ENCODE measurements around the gene GPHA2. TPM values are rescaled to one million over a fixed set of nuclear protein-coding genes. Genes with fewer than 3 reads are reported as not detected.
A peak's percentile ranks its signal among the peaks of the same experiment; 100 is the strongest.

GPHA2 gene
- total RNA-seq, 1 experiment from 2014 or later = not detected

DNA sequence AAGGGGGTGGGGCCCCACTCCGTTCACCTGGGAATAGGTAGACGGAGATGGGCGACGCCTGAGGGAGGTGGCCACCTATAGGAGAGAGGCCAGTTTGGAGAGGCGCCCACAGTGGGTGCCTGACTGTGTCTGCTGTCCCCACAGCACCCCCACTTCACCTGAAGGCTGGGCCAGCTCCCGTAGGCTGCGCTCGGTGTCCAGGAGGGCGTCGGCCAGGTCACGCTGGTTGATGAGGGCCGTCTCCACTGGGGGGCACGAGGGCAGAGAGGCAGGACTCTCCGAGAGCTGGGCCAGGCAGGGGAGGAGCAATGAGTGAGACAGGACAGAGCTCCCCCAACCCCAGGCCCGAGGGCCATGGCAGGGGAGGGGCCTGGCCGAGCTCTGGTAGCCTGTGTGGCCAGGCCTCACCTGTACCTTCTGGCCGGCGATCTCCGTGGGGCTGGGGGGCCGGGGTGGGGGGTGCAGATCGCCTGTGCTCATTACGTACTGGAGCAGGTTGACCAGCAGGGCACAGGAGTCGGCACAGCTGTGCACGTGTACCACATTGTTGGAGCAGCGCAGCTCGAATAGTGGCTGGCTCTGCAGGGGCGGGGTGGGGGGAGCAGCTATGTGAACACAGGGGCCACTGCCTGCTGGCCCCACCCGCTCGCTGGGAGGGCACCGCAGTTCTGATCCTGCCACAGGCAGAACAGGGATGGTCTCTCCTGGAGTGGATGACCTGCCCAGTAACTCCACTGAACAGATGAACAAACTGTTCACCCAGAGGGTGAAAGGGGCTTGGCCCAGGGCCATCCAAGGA is 33.4 kb downstream of the GPHA2 start:
- no peaks in the 10 kb centered on the region for H3K9me3 ChIP-seq
- peaks cover 6% of the 10 kb centered on the region for H3K36me3 ChIP-seq
- no peaks in the 10 kb centered on the region for H3K27me3 ChIP-seq
- DNase-seq = no peak
- H3K4me3 ChIP-seq = no peak overlapping the region

DNA sequence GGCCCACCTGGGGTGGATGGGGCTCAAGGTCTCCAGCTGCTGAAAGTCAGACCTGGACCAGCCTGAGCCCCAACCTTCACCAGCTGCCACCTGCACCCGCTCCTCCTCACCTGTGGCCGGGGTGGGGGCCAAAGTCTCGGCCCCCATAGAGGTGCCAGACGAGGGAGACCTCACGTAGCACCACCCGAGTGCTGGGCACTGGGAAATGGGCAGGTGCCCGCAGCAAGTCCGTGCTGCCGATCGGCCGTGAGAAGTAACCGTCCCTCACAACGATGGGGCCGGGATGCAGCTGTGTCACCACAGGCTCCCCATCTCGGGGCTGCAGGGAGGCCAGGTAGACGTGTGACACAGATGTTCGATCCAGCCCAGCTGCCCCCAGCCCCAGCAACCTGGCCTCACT is 34.9 kb downstream of the GPHA2 start:
- Histone ChIP-seq H3K4me3 (no peak overlapping the region), H3K27me3 (no peaks in the 10 kb centered on the region), H3K9me3 (no peaks in the 10 kb centered on the region), H3K36me3 (peaks cover 6% of the 10 kb centered on the region)
- DNase-seq = no peak

DNA sequence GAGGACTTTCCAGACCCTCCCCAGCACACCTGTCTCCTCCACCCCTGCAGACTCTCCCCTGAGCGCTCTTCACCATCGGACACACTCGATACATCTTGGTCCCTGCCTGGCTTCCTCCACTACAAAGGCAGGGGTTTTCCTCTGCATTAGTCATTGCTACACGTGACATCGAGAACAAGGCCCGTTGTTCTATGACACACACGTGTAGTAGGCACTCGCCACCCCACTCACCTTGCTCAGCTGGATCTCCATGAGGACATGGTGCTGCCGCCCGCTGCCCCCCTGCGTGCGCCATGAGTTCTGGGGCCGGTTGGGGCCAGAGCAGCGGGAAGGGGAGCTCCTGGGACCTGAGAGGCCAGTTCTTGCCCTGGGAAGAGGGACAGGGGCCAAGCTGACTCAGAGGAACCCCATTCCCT is 35.4 kb downstream of the GPHA2 start:
- Histone ChIP-seq H3K9me3 (no peaks in the 10 kb centered on the region), H3K4me3 (no peak overlapping the region), H3K27me3 (no peaks in the 10 kb centered on the region), H3K36me3 (peaks cover 6% of the 10 kb centered on the region)
- DNase-seq = no peak

DNA sequence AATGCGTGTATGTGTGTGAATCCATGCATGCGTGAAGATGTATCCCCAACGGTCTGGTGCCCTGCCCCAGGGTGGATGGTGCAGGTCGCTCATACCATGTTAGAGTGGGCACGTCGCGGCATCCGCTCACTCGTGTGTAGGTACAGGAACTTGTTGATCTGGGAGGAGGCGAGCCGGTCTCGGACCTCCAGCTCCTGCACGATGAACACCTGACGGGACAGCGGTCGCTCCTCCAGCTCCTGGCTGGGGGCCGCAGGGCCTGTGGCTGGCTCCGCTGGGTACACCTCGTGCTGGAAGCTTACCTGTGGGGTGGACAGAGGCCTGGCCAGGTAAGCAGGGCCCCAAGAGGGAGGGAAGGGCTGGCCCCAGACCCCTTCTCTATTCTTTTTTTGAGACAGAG is 37.2 kb downstream of the GPHA2 start:
- H3K27me3 ChIP-seq = no peaks in the 10 kb centered on the region
- DNase-seq = no peak
- H3K9me3 ChIP-seq = no peaks in the 10 kb centered on the region
- no peak overlapping the region for H3K4me3 ChIP-seq
- peaks cover 6% of the 10 kb centered on the region for H3K36me3 ChIP-seq

DNA sequence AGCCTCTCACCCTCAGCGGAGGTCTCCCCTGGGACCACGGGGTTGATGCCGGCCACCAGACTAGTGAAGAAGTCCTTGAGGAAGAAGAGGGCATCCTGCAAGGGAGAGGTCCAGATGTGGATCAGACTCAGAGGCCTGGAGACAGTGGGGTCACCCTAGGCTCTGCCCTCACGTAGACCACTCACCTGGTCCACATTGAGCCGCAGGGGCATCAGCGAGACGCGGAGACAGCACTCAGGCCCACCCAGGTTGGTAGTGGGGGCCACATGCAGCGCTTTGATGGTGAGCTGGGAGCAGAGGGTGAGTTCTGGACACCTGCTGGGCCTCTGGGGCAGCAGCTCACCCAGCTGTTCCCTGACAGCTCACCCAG is 37.6 kb downstream of the GPHA2 start:
- no peak for DNase-seq
- no peaks in the 10 kb centered on the region for H3K27me3 ChIP-seq
- no peak overlapping the region for H3K4me3 ChIP-seq
- no peaks in the 10 kb centered on the region for H3K9me3 ChIP-seq
- H3K36me3 ChIP-seq = peaks cover 6% of the 10 kb centered on the region

DNA sequence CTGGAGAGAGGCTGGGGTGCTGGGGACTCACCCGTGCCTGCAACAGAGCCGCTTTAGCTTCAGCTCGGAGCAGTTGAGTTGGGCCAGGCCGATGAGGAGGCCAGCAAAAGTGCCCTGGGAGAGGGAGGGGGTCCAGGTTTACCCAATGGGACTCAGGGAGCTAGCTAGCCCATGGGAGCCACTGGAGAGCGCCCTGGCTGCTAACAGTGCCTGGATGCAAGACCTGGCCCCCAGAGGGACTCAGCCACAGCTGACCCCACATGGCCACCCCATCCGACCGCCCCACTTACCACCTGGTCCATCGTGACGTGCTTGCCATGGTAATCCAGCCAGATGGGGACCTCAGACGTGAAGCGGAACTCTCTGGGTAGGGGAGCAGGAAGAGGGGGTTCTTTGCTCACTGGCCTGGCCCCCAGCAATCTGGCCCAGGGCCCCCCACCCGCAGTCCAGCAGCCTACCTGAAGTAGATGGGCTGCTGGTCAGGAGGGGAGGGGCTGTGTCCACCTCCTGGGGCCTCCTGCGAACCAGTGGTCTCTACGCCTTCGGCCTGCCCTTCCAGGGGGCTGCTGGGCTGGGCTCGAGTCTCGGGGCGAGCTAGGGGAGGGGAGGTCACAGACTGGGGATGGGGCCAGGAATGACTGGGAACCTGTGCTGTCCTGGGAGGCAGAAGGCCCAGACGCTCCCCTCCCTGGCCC is 38.2 kb downstream of the GPHA2 start:
- DNase-seq = no peak
- peaks cover 6% of the 10 kb centered on the region for H3K36me3 ChIP-seq
- no peaks in the 10 kb centered on the region for H3K27me3 ChIP-seq
- no peak overlapping the region for H3K4me3 ChIP-seq
- H3K9me3 ChIP-seq = no peaks in the 10 kb centered on the region

DNA sequence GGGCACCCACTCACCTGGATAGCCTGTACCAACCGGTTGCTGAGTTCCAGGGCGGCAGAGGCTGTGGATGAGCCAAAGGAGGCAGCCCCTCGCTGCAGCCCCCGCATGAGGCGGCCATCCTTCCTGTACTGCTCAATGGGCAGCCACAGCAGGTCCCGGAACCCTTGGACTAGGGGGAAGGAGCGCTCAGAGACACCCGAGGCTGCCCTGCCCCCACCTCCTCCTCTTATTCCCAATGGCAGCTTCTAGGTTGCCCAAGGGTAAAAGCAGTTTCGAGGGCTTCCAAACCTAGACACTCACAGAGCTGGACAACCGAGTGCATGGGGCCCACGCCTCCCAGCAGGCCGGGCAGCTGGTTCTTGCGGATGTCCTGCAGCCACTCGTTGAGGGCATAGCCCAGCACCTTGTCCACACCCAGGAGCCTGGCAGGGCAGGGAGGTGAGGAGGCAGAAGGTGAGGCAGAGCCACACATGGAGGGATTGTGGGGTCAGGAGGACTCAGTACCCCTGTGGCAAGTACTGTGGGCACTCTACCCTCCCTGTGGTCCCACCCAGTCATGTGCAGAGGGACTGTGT is 39.2 kb downstream of the GPHA2 start:
- Histone ChIP-seq H3K27me3 (no peaks in the 10 kb centered on the region), H3K9me3 (no peaks in the 10 kb centered on the region), H3K4me3 (no peak overlapping the region), H3K36me3 (peaks cover 3% of the 10 kb centered on the region; the same call in 1 of the 2 replicates)
- no peak for DNase-seq

DNA sequence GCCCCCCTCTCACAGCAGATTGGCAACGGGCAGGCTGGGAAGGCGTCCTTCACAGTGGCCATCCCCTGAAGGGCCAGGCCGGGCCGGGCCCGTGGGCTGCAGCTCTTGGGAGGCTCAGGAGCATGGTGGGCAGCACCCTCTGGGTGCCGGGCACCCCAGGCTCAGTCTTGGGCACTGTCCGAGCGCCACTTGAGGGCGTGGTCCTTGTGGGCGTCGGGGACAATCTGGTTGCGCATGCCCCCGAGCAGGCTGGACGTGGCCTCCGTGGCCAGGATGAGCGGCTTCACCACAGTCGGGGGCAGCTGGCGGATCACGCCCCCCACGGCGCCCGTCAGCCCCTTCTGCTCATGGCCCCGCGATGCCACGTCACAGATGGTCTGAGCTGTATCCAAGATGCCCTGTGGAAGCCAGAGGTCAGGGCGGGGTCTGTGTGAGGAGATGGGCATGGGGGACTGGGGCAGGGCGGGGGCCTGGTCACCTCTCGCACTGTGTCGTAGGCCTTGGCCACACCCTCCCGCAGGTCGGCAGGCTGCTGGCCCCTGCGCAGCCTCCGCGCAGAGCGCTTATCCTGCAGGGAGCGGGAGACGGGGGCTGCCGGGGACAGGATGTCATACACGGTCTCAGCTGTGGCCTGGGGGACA is 40.8 kb downstream of the GPHA2 start:
- Histone ChIP-seq H3K27me3 (no peaks in the 10 kb centered on the region), H3K36me3 (no peaks in the 10 kb centered on the region), H3K9me3 (no peaks in the 10 kb centered on the region), H3K4me3 (no peak overlapping the region)
- DNase-seq = no peak

DNA sequence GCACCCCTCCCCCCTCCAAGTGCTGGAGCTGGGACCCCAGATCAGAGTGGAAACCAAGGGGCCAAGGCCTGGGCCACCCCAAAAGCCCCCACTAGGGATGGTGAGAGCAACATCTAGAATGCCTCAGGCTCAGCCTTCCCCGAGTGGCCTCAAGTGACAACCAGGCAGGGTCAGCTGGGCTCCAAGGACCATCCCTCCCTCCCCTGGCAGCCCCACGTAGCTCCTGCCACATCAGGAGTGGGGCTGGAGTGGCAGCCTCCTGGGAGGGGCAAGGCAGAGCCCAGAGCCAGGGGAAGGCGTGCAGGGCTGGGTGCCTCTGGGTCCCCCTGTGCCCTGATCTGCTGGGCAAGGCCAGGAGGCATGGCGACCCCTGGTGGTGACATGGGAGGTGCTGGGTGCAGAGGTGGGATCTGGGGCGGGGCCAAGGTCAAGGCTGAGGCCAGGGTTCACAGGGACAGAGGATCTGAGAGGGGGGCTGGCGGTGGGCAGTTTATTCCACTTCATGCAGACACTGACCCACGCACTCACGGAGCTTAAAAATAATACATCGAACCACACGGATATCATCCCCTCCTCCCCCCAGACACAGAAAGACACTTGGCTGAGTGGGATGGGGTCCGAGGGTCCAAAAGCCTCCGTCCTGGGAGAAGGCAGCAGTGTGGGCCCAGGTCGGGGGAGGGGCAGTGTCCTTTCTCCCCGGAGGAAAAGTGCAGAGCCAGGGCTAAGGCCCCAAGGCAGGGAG is 41.5 kb downstream of the GPHA2 start:
- Histone ChIP-seq H3K9me3 (no peaks in the 10 kb centered on the region), H3K36me3 (no peaks in the 10 kb centered on the region), H3K4me3 (no peak overlapping the region), H3K27me3 (no peaks in the 10 kb centered on the region)
- peak; percentile 82 for DNase-seq

DNA sequence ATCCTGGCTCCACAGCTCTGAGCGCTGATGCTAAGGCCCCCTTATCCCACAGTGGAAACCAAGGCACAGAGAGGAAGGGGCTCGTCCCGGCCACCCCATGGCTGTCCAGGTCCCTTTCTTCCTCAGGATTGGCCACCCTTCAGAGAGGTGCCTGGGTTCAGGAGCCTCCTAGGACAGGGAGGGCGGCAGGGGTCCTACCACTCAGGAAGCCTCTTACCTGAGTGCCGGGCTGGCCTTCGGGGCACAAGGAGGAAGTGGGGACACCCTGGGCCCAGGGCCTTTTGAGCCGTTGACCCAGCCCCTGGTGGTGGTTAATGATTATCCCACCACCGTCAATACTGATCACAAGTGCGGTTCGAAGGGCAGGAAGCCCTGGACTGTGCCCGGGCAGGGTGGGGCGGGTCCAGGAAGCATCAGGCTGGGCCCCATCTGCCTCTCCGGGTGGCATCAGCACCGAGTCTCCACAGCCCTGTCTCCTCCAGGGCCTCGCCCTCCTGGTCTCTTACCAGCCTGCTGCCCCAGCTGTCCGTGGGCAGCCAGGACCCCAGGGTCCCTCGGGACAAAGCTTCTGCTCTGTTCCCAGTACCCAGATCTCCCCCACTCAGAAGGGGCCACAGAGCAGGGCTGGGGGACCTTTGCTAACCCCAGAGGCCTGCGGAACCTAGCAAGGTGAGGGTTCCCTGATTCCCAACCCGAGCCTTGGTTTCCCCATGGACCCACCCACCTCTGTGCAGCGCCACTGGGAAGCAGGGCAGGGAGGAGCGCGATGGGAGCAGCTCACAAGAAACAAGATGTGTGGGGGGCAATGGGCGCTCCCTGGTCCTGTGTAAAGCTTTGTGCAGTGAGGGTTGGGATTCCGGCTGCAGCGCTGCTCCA is 42.3 kb downstream of the GPHA2 start:
- Histone ChIP-seq H3K36me3 (no peaks in the 10 kb centered on the region), H3K27me3 (no peaks in the 10 kb centered on the region), H3K9me3 (no peaks in the 10 kb centered on the region), H3K4me3 (no peak overlapping the region)
- no peak for DNase-seq

DNA sequence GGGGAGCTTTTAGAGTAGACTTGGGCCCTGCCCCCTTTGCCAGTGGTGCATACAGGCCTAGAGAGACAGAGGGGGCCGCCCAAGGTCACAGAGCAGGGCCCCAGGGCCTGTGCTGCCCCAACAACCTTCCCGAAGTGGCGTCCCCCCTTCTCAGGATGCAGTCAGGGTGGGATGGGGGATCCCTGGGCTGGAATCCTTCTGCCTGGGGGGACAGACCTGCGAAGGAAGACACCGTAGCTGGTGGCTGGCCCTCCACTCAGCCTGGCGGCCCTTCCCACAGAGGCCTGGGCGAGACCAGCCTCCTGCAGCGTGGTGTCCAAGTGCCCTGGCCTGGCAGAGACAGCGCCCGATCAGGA is 42.9 kb downstream of the GPHA2 start:
- no peak overlapping the region for H3K4me3 ChIP-seq
- H3K9me3 ChIP-seq = no peaks in the 10 kb centered on the region
- no peak for DNase-seq
- no peaks in the 10 kb centered on the region for H3K27me3 ChIP-seq
- H3K36me3 ChIP-seq = no peaks in the 10 kb centered on the region

DNA sequence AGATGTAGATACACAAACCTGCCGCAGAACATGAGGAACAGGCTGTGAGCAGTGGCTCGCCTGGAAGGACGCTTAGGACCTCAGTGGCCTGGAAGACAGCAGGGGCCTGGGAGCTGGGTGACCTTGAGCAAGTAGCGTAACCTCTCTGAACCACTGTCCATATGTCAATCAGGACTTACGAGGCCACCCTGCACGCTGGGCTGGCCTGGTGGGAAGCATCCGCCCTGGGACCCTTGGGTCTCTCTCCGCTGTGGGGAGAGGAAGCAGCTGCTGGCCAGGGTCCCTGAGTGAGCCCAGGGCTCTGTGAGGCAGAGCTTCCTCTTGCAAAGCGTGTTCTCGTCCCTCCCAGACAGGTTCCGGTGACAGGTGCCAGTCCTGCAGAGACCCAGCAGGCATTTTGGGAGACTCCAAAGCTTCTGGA is 43.3 kb downstream of the GPHA2 start:
- H3K9me3 ChIP-seq = no peaks in the 10 kb centered on the region
- DNase-seq = no peak
- H3K4me3 ChIP-seq = no peak overlapping the region
- no peaks in the 10 kb centered on the region for H3K27me3 ChIP-seq
- no peaks in the 10 kb centered on the region for H3K36me3 ChIP-seq

DNA sequence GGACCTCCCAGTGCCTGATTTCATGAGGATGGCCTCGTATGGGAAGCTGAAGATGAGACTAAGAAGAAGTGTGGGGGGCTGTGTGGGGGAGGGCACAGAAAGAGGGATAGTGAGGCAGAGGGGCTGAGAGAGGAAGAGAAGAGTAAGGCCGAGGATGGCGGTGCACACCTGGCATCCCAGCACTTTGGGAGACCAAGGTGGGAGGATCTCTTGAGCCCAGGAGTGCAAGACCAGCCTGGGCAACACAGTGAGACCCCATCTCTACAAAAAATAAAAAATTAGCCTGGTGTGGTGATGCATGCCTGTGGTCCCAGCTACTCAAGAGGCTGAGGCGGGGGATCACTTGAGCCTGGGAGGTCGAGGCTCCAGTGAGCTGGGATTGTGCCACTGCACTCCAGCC is 43.8 kb downstream of the GPHA2 start:
- Histone ChIP-seq H3K27me3 (no peaks in the 10 kb centered on the region), H3K4me3 (no peak overlapping the region), H3K36me3 (no peaks in the 10 kb centered on the region), H3K9me3 (no peaks in the 10 kb centered on the region)
- DNase-seq = no peak

DNA sequence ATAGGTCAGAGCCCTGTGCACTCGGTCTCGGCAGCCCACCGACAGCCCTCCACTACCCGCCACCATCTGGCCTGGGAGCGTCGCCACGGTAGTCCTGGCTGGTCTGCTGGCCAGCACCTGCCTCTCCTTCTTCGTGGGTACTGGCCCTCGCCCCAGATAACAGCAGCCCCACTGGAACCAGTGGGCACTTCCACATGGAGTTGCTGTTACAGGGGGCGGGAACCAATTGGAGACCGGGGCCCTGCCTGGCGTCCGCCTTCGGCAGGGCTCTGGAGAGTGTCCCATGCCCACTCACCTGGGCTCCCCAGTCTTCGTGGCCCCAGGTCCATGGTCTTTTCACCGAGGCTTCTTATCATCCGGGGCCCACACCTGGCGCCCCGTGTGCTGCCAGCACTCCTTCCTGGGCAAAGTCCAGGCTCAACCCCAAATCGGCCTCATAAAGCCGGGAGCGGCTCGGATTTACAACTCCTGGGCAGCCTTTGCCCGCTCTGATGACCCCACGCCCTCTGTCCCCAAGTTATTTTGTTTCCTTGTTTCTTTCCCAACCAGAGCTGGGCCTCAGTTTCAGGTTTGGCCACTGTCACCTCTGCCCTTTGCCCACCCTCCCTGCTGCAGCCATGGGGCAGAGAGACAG is 44.4 kb downstream of the GPHA2 start:
- DNase-seq = no peak
- Histone ChIP-seq H3K4me3 (no peak overlapping the region), H3K27me3 (no peaks in the 10 kb centered on the region), H3K9me3 (no peaks in the 10 kb centered on the region), H3K36me3 (no peaks in the 10 kb centered on the region)

DNA sequence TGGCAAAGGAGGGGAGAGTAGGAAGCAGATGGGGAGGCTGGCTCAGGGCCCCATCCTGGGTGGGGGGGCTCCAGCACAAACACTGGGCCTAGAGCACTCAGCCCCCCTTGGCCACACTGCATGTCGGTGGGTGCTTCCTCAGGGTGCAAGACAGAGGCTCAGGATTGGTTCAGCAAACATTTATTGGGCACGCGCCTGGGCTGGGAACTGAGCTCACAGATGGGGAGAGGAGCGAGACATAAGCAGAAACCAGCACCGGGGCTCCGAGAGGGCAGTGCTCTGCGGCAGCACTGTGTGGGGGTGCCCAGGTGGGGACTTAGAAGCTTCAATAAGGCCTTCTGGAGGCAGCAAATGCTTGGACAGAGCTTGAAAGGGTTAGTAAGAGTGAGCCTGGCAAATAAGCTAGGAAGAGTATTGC is 45.2 kb downstream of the GPHA2 start:
- DNase-seq = no peak

More for the DNA sequence above, 45.2 kb downstream of the GPHA2 start:
- H3K9me3 ChIP-seq = no peaks in the 10 kb centered on the region
- H3K27me3 ChIP-seq = no peaks in the 10 kb centered on the region
- H3K4me3 ChIP-seq = no peak overlapping the region
- H3K36me3 ChIP-seq = no peaks in the 10 kb centered on the region
